Endothelial cell (in vitro differentiated cells): ENCODE results near the gene RASAL2. TPM values are rescaled to one million over a fixed set of nuclear protein-coding genes. Genes with fewer than 3 reads are reported as not detected.

ENCODE experiments used
- DNase-seq: peaks from one replicate; pipeline ENCODE4 v3.0.0; 2021; ENCODE audit warnings: low spot score
- H3K27ac Mint-ChIP-seq: one replicate; pipeline ENCODE4 v1.8.0; 2021; ENCODE audit warnings: mixed read lengths, inconsistent platforms; ENCODE audit not compliant: unreplicated experiment
- H3K27me3 Mint-ChIP-seq: one replicate; pipeline ENCODE4 v1.8.0; 2021; ENCODE audit warnings: mild to moderate bottlenecking, moderate library complexity, mixed read lengths, inconsistent platforms; ENCODE audit not compliant: unreplicated experiment
- H3K36me3 Mint-ChIP-seq: one replicate; pipeline ENCODE4 v1.8.0; 2021; ENCODE audit warnings: mild to moderate bottlenecking, low read depth, mixed read lengths, inconsistent platforms; ENCODE audit not compliant: unreplicated experiment
- H3K4me1 Mint-ChIP-seq: one replicate; pipeline ENCODE4 v1.8.0; 2021; ENCODE audit warnings: mild to moderate bottlenecking, mixed read lengths, inconsistent platforms; ENCODE audit not compliant: unreplicated experiment
- H3K4me3 Mint-ChIP-seq: one replicate; pipeline ENCODE4 v1.8.0; 2021; ENCODE audit warnings: mild to moderate bottlenecking, mixed read lengths, inconsistent platforms; ENCODE audit not compliant: unreplicated experiment
- H3K9me3 Mint-ChIP-seq: one replicate; pipeline ENCODE4 v1.8.0; 2021; ENCODE audit warnings: mixed read lengths, inconsistent platforms; ENCODE audit not compliant: unreplicated experiment
- total RNA-seq: library from RNA; stranded (reverse); fragmentation: NEBNext Ultra II Directional; extraction: Animal tissue kit (Norgen Biotek cat#: 25700); gene quantifications from one replicate; pipeline ENCODE4 v1.2.1, GENCODE V29; 2021; ENCODE audit not compliant: unreplicated experiment
- TF ChIP-seq, protein P1 (sequence below): fragments of 200-600 bp; sonication (generic); IDR thresholded peaks from one replicate; pipeline ENCODE4 v1.5.0; 2021; ENCODE audit warnings: antibody characterized with exemption; ENCODE audit not compliant: unreplicated experiment

Gene RASAL2
- total RNA-seq, 1 donor from 2014 or later, result 82.1 TPM

DNA sequence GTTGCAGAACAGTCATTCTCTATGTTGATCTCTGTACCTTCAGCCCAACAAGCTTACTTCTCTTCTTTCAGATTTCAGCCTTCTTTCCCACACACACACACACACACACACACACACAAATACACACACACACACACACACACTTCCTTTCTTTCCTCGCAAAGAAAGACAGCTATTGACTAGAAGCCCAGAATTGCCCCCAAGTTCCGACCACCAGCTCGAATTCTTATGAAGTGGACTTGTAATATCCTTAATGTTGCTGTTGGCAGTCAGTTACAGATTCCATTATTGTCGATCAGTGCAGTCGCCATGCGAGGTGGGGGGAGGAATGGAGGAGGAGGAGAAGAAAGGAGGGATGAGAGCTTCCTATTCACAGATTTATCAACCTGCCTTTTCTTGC is 277.3 kb downstream of the RASAL2 start:
- Mint-ChIP-seq H3K27me3 (peaks cover 2% of the 10 kb centered on the region), H3K4me1 (peaks cover 26% of the 10 kb centered on the region), H3K9me3 (no peaks in the 10 kb centered on the region), H3K27ac (no peak overlapping the region), H3K36me3 (no peaks in the 10 kb centered on the region), H3K4me3 (no peak overlapping the region)
- TF ChIP-seq, protein P1, sequence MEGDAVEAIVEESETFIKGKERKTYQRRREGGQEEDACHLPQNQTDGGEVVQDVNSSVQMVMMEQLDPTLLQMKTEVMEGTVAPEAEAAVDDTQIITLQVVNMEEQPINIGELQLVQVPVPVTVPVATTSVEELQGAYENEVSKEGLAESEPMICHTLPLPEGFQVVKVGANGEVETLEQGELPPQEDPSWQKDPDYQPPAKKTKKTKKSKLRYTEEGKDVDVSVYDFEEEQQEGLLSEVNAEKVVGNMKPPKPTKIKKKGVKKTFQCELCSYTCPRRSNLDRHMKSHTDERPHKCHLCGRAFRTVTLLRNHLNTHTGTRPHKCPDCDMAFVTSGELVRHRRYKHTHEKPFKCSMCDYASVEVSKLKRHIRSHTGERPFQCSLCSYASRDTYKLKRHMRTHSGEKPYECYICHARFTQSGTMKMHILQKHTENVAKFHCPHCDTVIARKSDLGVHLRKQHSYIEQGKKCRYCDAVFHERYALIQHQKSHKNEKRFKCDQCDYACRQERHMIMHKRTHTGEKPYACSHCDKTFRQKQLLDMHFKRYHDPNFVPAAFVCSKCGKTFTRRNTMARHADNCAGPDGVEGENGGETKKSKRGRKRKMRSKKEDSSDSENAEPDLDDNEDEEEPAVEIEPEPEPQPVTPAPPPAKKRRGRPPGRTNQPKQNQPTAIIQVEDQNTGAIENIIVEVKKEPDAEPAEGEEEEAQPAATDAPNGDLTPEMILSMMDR, result no peak
- DNase-seq, result peak; percentile 29

GRCh38 chr1:178371933-178372388 is 278.1 kb downstream of the RASAL2 start:
- Mint-ChIP-seq H3K27ac (no peak overlapping the region), H3K36me3 (no peaks in the 10 kb centered on the region), H3K4me3 (no peak overlapping the region), H3K4me1 (peaks cover 26% of the 10 kb centered on the region), H3K9me3 (no peaks in the 10 kb centered on the region), H3K27me3 (peaks cover 2% of the 10 kb centered on the region)
- TF ChIP-seq, protein P1, result no peak
- DNase-seq, result peak; percentile 21

- Mint-ChIP-seq H3K36me3 (no peaks in the 10 kb centered on the region), H3K4me3 (no peak overlapping the region), H3K27me3 (peaks cover 2% of the 10 kb centered on the region), H3K4me1 (peaks cover 26% of the 10 kb centered on the region), H3K27ac (no peak overlapping the region), H3K9me3 (no peaks in the 10 kb centered on the region)
- TF ChIP-seq, protein P1, result no peak
- DNase-seq, result no peak
Measured at GRCh38 chr1:178374016-178374415, 280.1 kb downstream of the RASAL2 start.

GRCh38 chr1:178376008-178376407 is 282.1 kb downstream of the RASAL2 start:
- H3K27me3 Mint-ChIP-seq, result peaks cover 4% of the 10 kb centered on the region
- H3K36me3 Mint-ChIP-seq, result no peaks in the 10 kb centered on the region
- H3K27ac Mint-ChIP-seq, result no peak overlapping the region
- TF ChIP-seq, protein P1, result no peak
- no peak overlapping the region for H3K4me3 Mint-ChIP-seq
- H3K9me3 Mint-ChIP-seq, result no peaks in the 10 kb centered on the region
- H3K4me1 Mint-ChIP-seq, result peaks cover 23% of the 10 kb centered on the region
- DNase-seq, result no peak

- no peaks in the 10 kb centered on the region for H3K9me3 Mint-ChIP-seq
- H3K27ac Mint-ChIP-seq, result no peak overlapping the region
- TF ChIP-seq, protein P1, result peak; percentile 82
- H3K4me3 Mint-ChIP-seq, result no peak overlapping the region
- H3K4me1 Mint-ChIP-seq, result peaks cover 29% of the 10 kb centered on the region
- H3K36me3 Mint-ChIP-seq, result no peaks in the 10 kb centered on the region
- H3K27me3 Mint-ChIP-seq, result peaks cover 2% of the 10 kb centered on the region
- DNase-seq, result peak; percentile 50
Measured at GRCh38 chr1:178379807-178380206, 285.9 kb downstream of the RASAL2 start.
